GM19193 (cell line): Measurements from ENCODE around the gene NACAD.

Experiments
- POLR2A ChIP-seq: IDR thresholded peaks from 4 replicates; pipeline ENCODE4 v1.6.1; 2011; ENCODE audit not compliant: insufficient read depth, insufficient read length; ENCODE audit errors: extremely low read depth

The NACAD gene

GRCh38 chr7:45123913-45124710 lies 35.3 kb upstream of the NACAD start:
- TF ChIP-seq POLR2A: no peak

- no peak for TF ChIP-seq POLR2A
These were observed 34.4 kb upstream of the NACAD start for GRCh38 chr7:45122975-45123860.

- TF ChIP-seq POLR2A: no peak
These were observed 30.8 kb upstream of the NACAD start for GRCh38 chr7:45119550-45119949.

GRCh38 chr7:45118889-45119331 lies 30.1 kb upstream of the NACAD start:
- no peak for TF ChIP-seq POLR2A

- no peak for TF ChIP-seq POLR2A
These were observed 29.5 kb upstream of the NACAD start for GRCh38 chr7:45118292-45118691.

- no peak for TF ChIP-seq POLR2A
These were observed 28.8 kb upstream of the NACAD start for GRCh38 chr7:45117582-45117981.

GRCh38 chr7:45116048-45116447 lies 27.3 kb upstream of the NACAD start:
- no peak for TF ChIP-seq POLR2A

GRCh38 chr7:45114926-45115325 lies 26.2 kb upstream of the NACAD start:
- no peak for TF ChIP-seq POLR2A

- no peak for TF ChIP-seq POLR2A
These were observed 23.9 kb upstream of the NACAD start for GRCh38 chr7:45112648-45113047.

GRCh38 chr7:45111298-45112223 lies 22.8 kb upstream of the NACAD start, which contains the start of gene TBRG4:
TBRG4 (minus strand) TSS chr7:45111697; CDS start chr7:45109237, 2,460 bp downstream.
- TF ChIP-seq POLR2A: peak; percentile 96

- no peak for TF ChIP-seq POLR2A
These were observed 20.1 kb upstream of the NACAD start for GRCh38 chr7:45108863-45109262.

- TF ChIP-seq POLR2A: no peak
These were observed 18.6 kb upstream of the NACAD start for GRCh38 chr7:45107356-45107755.

GRCh38 chr7:45106820-45107219 lies 18.1 kb upstream of the NACAD start:
- no peak for TF ChIP-seq POLR2A

- no peak for TF ChIP-seq POLR2A
These were observed 16.9 kb upstream of the NACAD start for GRCh38 chr7:45105588-45106188.
